Measurements from ENCODE around the gene KLHDC9. TPM values are rescaled to one million over a fixed set of nuclear protein-coding genes. Genes with fewer than 3 reads are reported as not detected.

The KLHDC9 gene
- polyA plus RNA-seq, 1 donor (not counting 4 experiments of a cell fraction or from before 2014, with no cell fraction given): 0.54 TPM

- no peaks in the 10 kb centered on the region for H3K4me1 ChIP-seq (ENCODE audit: control insufficient read depth, extremely low read depth, insufficient read depth, low read length)
- H3K9me1 ChIP-seq (ENCODE audit: control insufficient read depth, extremely low read depth, insufficient read depth, low read length): no peaks in the 10 kb centered on the region
- H3K9ac ChIP-seq (ENCODE audit: control insufficient read depth, extremely low read depth, insufficient read depth, low read length): no peak overlapping the region
- no peak for DNase-seq (ENCODE audit: low read depth, low spot score)
- H4K20me1 ChIP-seq (ENCODE audit: control insufficient read depth, extremely low read depth, insufficient read depth, low read length): no peaks in the 10 kb centered on the region
- TF ChIP-seq EZH2 (IDR thresholded peaks at IDR 0.05; ENCODE audit: low read length): no peak
- H3K27ac ChIP-seq (ENCODE audit: control insufficient read depth, insufficient read depth, low read length): no peak overlapping the region
- H3K36me3 ChIP-seq (ENCODE audit: control insufficient read depth in 2 of 2, extremely low read depth in 1 of 2, insufficient read depth in 2 of 2, low read length in 2 of 2): no peaks in the 10 kb centered on the region
- no peak overlapping the region for H3K4me3 ChIP-seq (ENCODE audit: control insufficient read depth in 2 of 3, extremely low read depth in 1 of 3, insufficient read depth in 2 of 3, low read depth in 1 of 3, low read length in 3 of 3)
- H3K79me2 ChIP-seq (ENCODE audit: control insufficient read depth, insufficient read depth, low read length): peaks cover 15% of the 10 kb centered on the region
- dilution Hi-C loops (cut with MboI; ENCODE audit: extremely low pct_ligation_motif_present, low sequenced_read_pairs): no loop called here
- no peak overlapping the region for H3K4me2 ChIP-seq (ENCODE audit: control insufficient read depth, extremely low read depth, insufficient read depth, low read depth, low read length)
- H3K9me3 ChIP-seq (ENCODE audit: control insufficient read depth, low read depth, low read length): no peaks in the 10 kb centered on the region
- no peak overlapping the region for H2AFZ ChIP-seq (ENCODE audit: control insufficient read depth, low read length)
- no peaks in the 10 kb centered on the region for H3K27me3 ChIP-seq (ENCODE audit: control insufficient read depth, extremely low read depth, insufficient read depth, low read length)
- FAIRE-seq: no peak
Measured at GRCh38 chr1:161138431-161138830, 40.3 kb downstream of the KLHDC9 start.

GRCh38 chr1:161139766-161140165 lies 41.6 kb downstream of the KLHDC9 start:
- peaks cover 7% of the 10 kb centered on the region for H3K79me2 ChIP-seq (ENCODE audit: control insufficient read depth, insufficient read depth, low read length)
- no peaks in the 10 kb centered on the region for H3K36me3 ChIP-seq (ENCODE audit: control insufficient read depth in 2 of 2, extremely low read depth in 1 of 2, insufficient read depth in 2 of 2, low read length in 2 of 2)
- dilution Hi-C loops (cut with MboI; ENCODE audit: extremely low pct_ligation_motif_present, low sequenced_read_pairs): no loop called here
- H3K4me1 ChIP-seq (ENCODE audit: control insufficient read depth, extremely low read depth, insufficient read depth, low read length): no peaks in the 10 kb centered on the region
- H3K4me2 ChIP-seq (ENCODE audit: control insufficient read depth, extremely low read depth, insufficient read depth, low read depth, low read length): no peak overlapping the region
- H4K20me1 ChIP-seq (ENCODE audit: control insufficient read depth, extremely low read depth, insufficient read depth, low read length): no peaks in the 10 kb centered on the region
- H3K9me1 ChIP-seq (ENCODE audit: control insufficient read depth, extremely low read depth, insufficient read depth, low read length): no peaks in the 10 kb centered on the region
- no peak overlapping the region for H3K27ac ChIP-seq (ENCODE audit: control insufficient read depth, insufficient read depth, low read length)
- TF ChIP-seq EZH2 (IDR thresholded peaks at IDR 0.05; ENCODE audit: low read length) (no peak), CTCF (optimal IDR thresholded peaks at IDR 0.05 in 1 of 3, IDR thresholded peaks at IDR 0.05 in 1 of 3, conservative IDR thresholded peaks at IDR 0.05 in 1 of 3; ENCODE audit: extremely low read depth in 1 of 3, insufficient read depth in 2 of 3, low read length in 3 of 3) (peak; percentile 18 to 30 (median 22))
- H3K9ac ChIP-seq (ENCODE audit: control insufficient read depth, extremely low read depth, insufficient read depth, low read length): no peak overlapping the region
- no peak for FAIRE-seq
- H3K4me3 ChIP-seq (ENCODE audit: control insufficient read depth in 2 of 3, extremely low read depth in 1 of 3, insufficient read depth in 2 of 3, low read depth in 1 of 3, low read length in 3 of 3): no peak overlapping the region
- no peak overlapping the region for H2AFZ ChIP-seq (ENCODE audit: control insufficient read depth, low read length)
- no peaks in the 10 kb centered on the region for H3K27me3 ChIP-seq (ENCODE audit: control insufficient read depth, extremely low read depth, insufficient read depth, low read length)
- DNase-seq (ENCODE audit: low read depth, low spot score): no peak
- H3K9me3 ChIP-seq (ENCODE audit: control insufficient read depth, low read depth, low read length): no peaks in the 10 kb centered on the region

- H4K20me1 ChIP-seq (ENCODE audit: control insufficient read depth, extremely low read depth, insufficient read depth, low read length): no peaks in the 10 kb centered on the region
- H3K4me2 ChIP-seq (ENCODE audit: control insufficient read depth, extremely low read depth, insufficient read depth, low read depth, low read length): no peak overlapping the region
- no peaks in the 10 kb centered on the region for H3K9me1 ChIP-seq (ENCODE audit: control insufficient read depth, extremely low read depth, insufficient read depth, low read length)
- H3K9ac ChIP-seq (ENCODE audit: control insufficient read depth, extremely low read depth, insufficient read depth, low read length): no peak overlapping the region
- no peak overlapping the region for H3K4me3 ChIP-seq (ENCODE audit: control insufficient read depth in 2 of 3, extremely low read depth in 1 of 3, insufficient read depth in 2 of 3, low read depth in 1 of 3, low read length in 3 of 3)
- H3K36me3 ChIP-seq (ENCODE audit: control insufficient read depth in 2 of 2, extremely low read depth in 1 of 2, insufficient read depth in 2 of 2, low read length in 2 of 2): no peaks in the 10 kb centered on the region
- H3K9me3 ChIP-seq (ENCODE audit: control insufficient read depth, low read depth, low read length): no peaks in the 10 kb centered on the region
- FAIRE-seq: no peak
- TF ChIP-seq CTCF (optimal IDR thresholded peaks at IDR 0.05 in 1 of 3, IDR thresholded peaks at IDR 0.05 in 1 of 3, conservative IDR thresholded peaks at IDR 0.05 in 1 of 3; ENCODE audit: extremely low read depth in 1 of 3, insufficient read depth in 2 of 3, low read length in 3 of 3) (no peak), EZH2 (IDR thresholded peaks at IDR 0.05; ENCODE audit: low read length) (no peak)
- no peak for DNase-seq (ENCODE audit: low read depth, low spot score)
- dilution Hi-C loops (cut with MboI; ENCODE audit: extremely low pct_ligation_motif_present, low sequenced_read_pairs): no loop called here
- peaks cover 1% of the 10 kb centered on the region for H3K79me2 ChIP-seq (ENCODE audit: control insufficient read depth, insufficient read depth, low read length)
- H3K4me1 ChIP-seq (ENCODE audit: control insufficient read depth, extremely low read depth, insufficient read depth, low read length): no peaks in the 10 kb centered on the region
- H3K27me3 ChIP-seq (ENCODE audit: control insufficient read depth, extremely low read depth, insufficient read depth, low read length): no peaks in the 10 kb centered on the region
- H2AFZ ChIP-seq (ENCODE audit: control insufficient read depth, low read length): no peak overlapping the region
- H3K27ac ChIP-seq (ENCODE audit: control insufficient read depth, insufficient read depth, low read length): no peak overlapping the region
Measured at GRCh38 chr1:161140755-161141400, 42.7 kb downstream of the KLHDC9 start.
